ENCODE data around the gene VSX2. TPM values are rescaled to one million over a fixed set of nuclear protein-coding genes. Genes with fewer than 3 reads are reported as not detected.

Gene VSX2
- total RNA-seq, 1 donor from 2014 or later, result not detected

DNA sequence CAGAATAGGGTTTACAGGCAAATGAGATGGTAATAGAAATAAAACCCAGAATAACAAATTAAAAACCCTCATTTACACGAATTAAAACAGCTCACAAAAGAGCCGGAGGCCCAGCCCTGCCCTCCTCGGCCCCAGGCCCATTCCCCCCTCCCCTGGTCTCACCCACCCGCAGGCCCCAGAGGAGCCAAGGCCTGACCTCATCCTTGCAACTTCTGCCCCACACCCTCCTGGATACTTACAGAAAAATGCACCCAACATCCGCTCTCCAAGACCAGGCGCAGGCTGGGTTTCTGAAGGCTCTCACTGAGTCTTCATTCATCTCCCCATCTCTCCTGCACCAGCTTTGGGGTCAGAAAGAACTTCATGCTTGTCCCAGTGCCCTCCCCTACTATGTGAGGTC lies 16.2 kb upstream of the VSX2 start:
- no peaks in the 10 kb centered on the region for H3K4me1 Mint-ChIP-seq (ENCODE audit: low read depth)
- H3K9me3 Mint-ChIP-seq (ENCODE audit: low read depth), result no peaks in the 10 kb centered on the region
- peaks cover 29% of the 10 kb centered on the region for H3K27me3 Mint-ChIP-seq (ENCODE audit: low read depth)
- no peak overlapping the region for H3K4me3 Mint-ChIP-seq (ENCODE audit: unreplicated experiment)
- TF ChIP-seq, protein P1, sequence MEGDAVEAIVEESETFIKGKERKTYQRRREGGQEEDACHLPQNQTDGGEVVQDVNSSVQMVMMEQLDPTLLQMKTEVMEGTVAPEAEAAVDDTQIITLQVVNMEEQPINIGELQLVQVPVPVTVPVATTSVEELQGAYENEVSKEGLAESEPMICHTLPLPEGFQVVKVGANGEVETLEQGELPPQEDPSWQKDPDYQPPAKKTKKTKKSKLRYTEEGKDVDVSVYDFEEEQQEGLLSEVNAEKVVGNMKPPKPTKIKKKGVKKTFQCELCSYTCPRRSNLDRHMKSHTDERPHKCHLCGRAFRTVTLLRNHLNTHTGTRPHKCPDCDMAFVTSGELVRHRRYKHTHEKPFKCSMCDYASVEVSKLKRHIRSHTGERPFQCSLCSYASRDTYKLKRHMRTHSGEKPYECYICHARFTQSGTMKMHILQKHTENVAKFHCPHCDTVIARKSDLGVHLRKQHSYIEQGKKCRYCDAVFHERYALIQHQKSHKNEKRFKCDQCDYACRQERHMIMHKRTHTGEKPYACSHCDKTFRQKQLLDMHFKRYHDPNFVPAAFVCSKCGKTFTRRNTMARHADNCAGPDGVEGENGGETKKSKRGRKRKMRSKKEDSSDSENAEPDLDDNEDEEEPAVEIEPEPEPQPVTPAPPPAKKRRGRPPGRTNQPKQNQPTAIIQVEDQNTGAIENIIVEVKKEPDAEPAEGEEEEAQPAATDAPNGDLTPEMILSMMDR (IDR thresholded peaks at IDR 0.05), result no peak
- H3K27ac Mint-ChIP-seq (ENCODE audit: unreplicated experiment), result no peak overlapping the region
- peak; percentile 29 for DNase-seq (ENCODE audit: low spot score)
- peaks cover 3% of the 10 kb centered on the region for H3K36me3 Mint-ChIP-seq (ENCODE audit: low read depth)

- no peak overlapping the region for H3K4me3 Mint-ChIP-seq (ENCODE audit: unreplicated experiment)
- peaks cover 7% of the 10 kb centered on the region for H3K9me3 Mint-ChIP-seq (ENCODE audit: low read depth)
- no peaks in the 10 kb centered on the region for H3K4me1 Mint-ChIP-seq (ENCODE audit: low read depth)
- TF ChIP-seq, protein P1 (IDR thresholded peaks at IDR 0.05), result no peak
- no peak overlapping the region for H3K27ac Mint-ChIP-seq (ENCODE audit: unreplicated experiment)
- peaks cover 60% of the 10 kb centered on the region for H3K27me3 Mint-ChIP-seq (ENCODE audit: low read depth)
- no peak for DNase-seq (ENCODE audit: low spot score)
- peaks cover 7% of the 10 kb centered on the region for H3K36me3 Mint-ChIP-seq (ENCODE audit: low read depth)
Measured at GRCh38 chr14:74231784-74232183, 7.5 kb upstream of the VSX2 start.

- no peak overlapping the region for H3K4me3 Mint-ChIP-seq (ENCODE audit: unreplicated experiment)
- DNase-seq (ENCODE audit: low spot score), result no peak
- H3K4me1 Mint-ChIP-seq (ENCODE audit: low read depth), result no peaks in the 10 kb centered on the region
- peaks cover 5% of the 10 kb centered on the region for H3K36me3 Mint-ChIP-seq (ENCODE audit: low read depth)
- TF ChIP-seq, protein P1 (IDR thresholded peaks at IDR 0.05), result no peak
- H3K27ac Mint-ChIP-seq (ENCODE audit: unreplicated experiment), result no peak overlapping the region
- H3K27me3 Mint-ChIP-seq (ENCODE audit: low read depth), result peaks cover 52% of the 10 kb centered on the region
- peaks cover 7% of the 10 kb centered on the region for H3K9me3 Mint-ChIP-seq (ENCODE audit: low read depth)
Measured at GRCh38 chr14:74235017-74235416, 4.2 kb upstream of the VSX2 start.

GRCh38 chr14:74237441-74237840 lies 1.8 kb upstream of the VSX2 start:
- DNase-seq (ENCODE audit: low spot score), result no peak
- peaks cover under 1% of the 10 kb centered on the region for H3K9me3 Mint-ChIP-seq (ENCODE audit: low read depth)
- peaks cover 52% of the 10 kb centered on the region for H3K27me3 Mint-ChIP-seq (ENCODE audit: low read depth)
- H3K27ac Mint-ChIP-seq (ENCODE audit: unreplicated experiment), result no peak overlapping the region
- no peaks in the 10 kb centered on the region for H3K36me3 Mint-ChIP-seq (ENCODE audit: low read depth)
- H3K4me1 Mint-ChIP-seq (ENCODE audit: low read depth), result peaks cover 11% of the 10 kb centered on the region
- TF ChIP-seq, protein P1 (IDR thresholded peaks at IDR 0.05), result no peak
- H3K4me3 Mint-ChIP-seq (ENCODE audit: unreplicated experiment), result no peak overlapping the region

DNA sequence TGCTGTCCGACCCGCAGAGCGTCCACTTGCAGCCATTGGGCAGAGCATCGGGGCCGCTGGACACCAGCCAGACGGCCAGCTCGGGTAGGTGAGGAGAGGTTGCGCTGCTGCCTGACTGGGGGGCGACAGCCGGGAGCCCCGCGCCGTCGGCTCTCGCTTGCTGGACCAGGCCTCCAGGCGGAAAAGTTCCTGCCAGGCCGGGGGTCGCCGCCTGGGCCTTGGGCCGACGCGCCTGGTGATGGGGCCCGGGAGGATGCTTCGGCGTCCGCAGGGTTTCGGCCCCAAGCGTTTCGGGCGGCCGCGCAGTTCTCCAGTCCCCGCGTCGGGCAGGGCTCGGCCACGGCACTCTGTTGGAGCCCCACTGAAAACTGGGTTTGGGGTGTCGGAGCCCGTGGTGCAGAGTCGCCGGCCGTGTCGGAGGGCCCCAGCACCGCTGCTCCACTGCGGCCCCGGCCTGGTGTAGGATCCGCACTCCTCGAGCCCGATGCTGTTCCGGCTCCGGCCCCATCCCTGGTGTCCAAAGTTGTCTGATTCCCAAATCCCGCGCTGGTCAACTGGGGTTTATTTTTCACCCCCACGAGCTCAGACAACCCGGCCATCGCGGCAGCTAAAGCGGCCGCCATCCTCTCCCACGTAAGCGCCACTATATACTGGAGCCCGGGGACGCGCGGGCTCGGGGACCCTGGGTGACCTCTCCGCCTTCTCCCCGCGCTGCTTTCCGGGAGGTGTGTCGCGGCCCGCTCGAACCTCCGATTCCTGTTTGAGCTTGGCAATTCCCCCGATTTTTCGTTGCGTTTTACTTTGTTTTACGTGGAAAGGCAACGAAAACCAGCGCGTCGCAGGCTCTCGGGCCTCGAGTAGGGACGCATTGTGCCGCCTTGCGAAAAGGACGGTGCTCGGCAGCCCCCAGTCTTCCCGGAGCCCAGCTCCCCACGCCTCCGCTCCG lies 872 bp downstream of the VSX2 start:
- Mint-ChIP-seq H3K9me3 (ENCODE audit: low read depth) (no peaks in the 10 kb centered on the region), H3K36me3 (ENCODE audit: low read depth) (no peaks in the 10 kb centered on the region), H3K4me3 (ENCODE audit: unreplicated experiment) (peak overlapping the region; percentile 28), H3K27ac (ENCODE audit: unreplicated experiment) (no peak overlapping the region), H3K27me3 (ENCODE audit: low read depth) (peaks cover 64% of the 10 kb centered on the region), H3K4me1 (ENCODE audit: low read depth) (peaks cover 11% of the 10 kb centered on the region)
- TF ChIP-seq, protein P1 (IDR thresholded peaks at IDR 0.05), result no peak
- DNase-seq (ENCODE audit: low spot score), result peak; percentile 84

Data from chondrocyte (in vitro differentiated cells).